ENCODE measurements around the gene MAP2.

- TF ChIP-seq CEBPB (IDR thresholded peaks at IDR 0.05; ENCODE audit: low read depth, low read length), result no peak
- TF ChIP-seq EP300 (IDR thresholded peaks at IDR 0.05; ENCODE audit: borderline replicate concordance in 1 of 2, low read depth in 2 of 2, low read length in 2 of 2), result no peak
- no peak for TF ChIP-seq POLR2A (IDR thresholded peaks at IDR 0.05; ENCODE audit: control extremely low read depth in 1 of 2, low read depth in 2 of 2, low read length in 2 of 2)
- TF ChIP-seq CTCF (IDR thresholded peaks at IDR 0.05; ENCODE audit: control extremely low read depth in 1 of 3, insufficient read depth in 1 of 3, low read depth in 1 of 3, low read length in 3 of 3), result no peak
- TF ChIP-seq GABPA (IDR thresholded peaks at IDR 0.05; ENCODE audit: borderline replicate concordance, insufficient read depth, low read length), result no peak
- no peak for TF ChIP-seq SIRT6 (IDR thresholded peaks at IDR 0.05; ENCODE audit: low read length)
- TF ChIP-seq BCL11A (IDR thresholded peaks at IDR 0.05; ENCODE audit: low read depth in 2 of 2, low read length in 2 of 2), result no peak
- TF ChIP-seq KDM1A (IDR thresholded peaks at IDR 0.05; ENCODE audit: borderline replicate concordance, low read length), result no peak
- TF ChIP-seq SIN3A (conservative IDR thresholded peaks at IDR 0.05 in 1 of 2, IDR thresholded peaks at IDR 0.05 in 1 of 2; ENCODE audit: low read depth in 1 of 2, low read length in 2 of 2), result no peak
- TF ChIP-seq CBX8 (IDR thresholded peaks at IDR 0.05; ENCODE audit: borderline replicate concordance, low read depth, low read length), result no peak
Measured at GRCh38 chr2:209721497-209721896, 297.6 kb downstream of the MAP2 start.

Data from H1 (cell line).